CD4-positive, alpha-beta T cell treated with Interleukin-17A for 4 hours (primary cell): Measurements from ENCODE around the gene IP6K1.

Experiments
- DNase-seq: peaks from one replicate; pipeline ENCODE4 v3.0.0-alpha.2; 2020; ENCODE audit warnings: mixed read lengths

Gene IP6K1

DNA sequence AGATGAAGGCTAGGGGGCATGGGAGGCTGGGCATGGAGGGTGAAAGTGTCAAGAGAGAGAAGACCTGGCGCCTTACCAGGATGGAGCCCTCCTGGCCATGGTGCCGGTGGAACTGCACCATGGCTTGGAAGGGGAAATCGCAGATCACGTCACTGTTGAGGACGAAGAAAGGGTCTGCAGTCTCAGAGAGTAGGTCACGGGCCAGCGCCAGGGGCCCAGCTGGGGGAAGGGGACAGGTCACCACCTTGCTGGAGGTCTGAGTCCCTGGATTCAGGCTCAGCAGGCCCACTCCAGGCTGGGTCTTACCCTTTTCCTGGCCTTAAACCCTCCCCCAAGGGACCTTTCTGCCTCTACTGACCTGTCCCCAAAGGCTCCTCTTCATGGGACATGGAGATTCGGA lies 63.4 kb downstream of the IP6K1 start:
- DNase-seq = no peak

DNA sequence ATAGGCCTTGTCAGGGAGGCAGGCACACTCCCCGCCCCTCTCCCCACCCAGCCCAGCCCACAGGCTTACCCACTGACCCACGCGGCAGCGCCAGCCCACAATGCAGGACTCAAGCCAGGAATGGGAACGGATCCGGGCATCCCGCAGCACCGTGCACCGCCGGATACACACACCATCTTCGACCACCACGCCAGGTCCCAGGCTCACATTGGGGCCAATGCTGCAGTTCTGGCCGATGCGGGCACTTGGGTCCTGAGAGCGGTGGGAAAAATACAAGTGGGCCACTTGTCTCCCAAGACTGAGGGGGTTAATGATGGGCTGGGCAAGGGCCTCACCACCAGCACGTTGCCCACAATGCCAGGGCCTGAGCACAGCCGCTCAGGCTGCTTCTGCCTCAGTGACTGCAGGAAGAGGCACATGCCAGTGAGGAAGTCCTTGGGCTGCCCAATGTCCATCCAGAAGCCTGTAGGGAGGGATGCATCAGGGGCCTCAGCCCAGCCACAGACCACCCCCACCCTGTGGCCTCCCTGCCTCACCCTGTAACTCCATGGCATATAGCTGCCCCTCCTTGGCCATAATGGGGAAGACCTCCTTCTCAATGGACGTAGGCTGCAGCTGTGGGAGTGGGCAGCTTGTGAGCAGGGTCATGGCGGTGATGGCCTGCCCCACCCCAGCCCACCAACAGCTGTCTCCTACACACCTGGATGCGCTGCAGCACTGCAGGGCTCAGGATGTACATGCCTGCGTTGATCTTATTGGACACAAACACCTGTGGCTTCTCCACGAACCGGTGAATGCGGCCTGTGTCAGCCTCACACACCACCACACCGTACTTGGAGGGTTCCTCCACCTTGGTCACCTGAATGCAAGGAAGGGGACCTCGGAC lies 64.2 kb downstream of the IP6K1 start:
- DNase-seq = no peak

DNA sequence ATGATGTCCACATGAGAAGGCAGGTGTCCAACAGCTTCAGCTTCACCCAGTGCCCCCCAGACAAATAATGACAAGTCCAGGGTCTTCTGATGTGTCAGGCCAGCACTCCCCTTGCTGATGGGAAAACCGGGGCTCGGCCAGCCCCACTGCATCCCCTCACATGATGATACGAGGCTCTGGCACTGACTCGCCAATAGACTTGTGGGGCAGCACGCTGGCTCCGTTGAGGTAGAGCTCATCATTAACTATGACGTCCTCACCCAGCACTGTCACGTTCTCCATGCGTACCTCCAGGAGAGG lies 64.8 kb downstream of the IP6K1 start:
- DNase-seq = no peak

GRCh38 chr3:49720855-49721595 lies 65.3 kb downstream of the IP6K1 start:
- no peak for DNase-seq

- DNase-seq = peak; percentile 95
These were observed 67.0 kb downstream of the IP6K1 start, which contains the start of gene AMIGO3 for GRCh38 chr3:49719214-49719884. Gene AMIGO3, minus strand, starts transcription at chr3:49719684. Its CDS starts 219 bp downstream, at chr3:49719465.

DNA sequence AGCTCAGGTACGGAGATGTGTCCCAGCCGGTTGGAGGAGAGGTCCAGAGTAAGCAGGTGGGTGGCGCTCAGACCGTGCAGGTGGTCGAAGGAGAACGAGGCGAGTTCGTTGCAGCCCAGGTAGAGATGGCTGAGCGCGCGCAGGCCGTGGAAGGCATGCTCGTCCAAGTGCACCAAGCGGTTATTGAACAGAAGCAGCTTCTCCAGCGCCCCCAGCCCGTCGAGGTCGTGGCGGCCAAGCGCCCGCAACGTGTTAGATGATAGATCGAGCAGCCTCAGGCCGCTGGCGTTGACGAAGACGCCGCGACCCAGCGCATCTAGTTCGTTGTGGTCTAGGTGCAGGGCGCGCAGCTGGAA lies 67.5 kb downstream of the IP6K1 start:
- DNase-seq = no peak

- DNase-seq = no peak
These were observed 68.1 kb downstream of the IP6K1 start for GRCh38 chr3:49717959-49718857.

DNA sequence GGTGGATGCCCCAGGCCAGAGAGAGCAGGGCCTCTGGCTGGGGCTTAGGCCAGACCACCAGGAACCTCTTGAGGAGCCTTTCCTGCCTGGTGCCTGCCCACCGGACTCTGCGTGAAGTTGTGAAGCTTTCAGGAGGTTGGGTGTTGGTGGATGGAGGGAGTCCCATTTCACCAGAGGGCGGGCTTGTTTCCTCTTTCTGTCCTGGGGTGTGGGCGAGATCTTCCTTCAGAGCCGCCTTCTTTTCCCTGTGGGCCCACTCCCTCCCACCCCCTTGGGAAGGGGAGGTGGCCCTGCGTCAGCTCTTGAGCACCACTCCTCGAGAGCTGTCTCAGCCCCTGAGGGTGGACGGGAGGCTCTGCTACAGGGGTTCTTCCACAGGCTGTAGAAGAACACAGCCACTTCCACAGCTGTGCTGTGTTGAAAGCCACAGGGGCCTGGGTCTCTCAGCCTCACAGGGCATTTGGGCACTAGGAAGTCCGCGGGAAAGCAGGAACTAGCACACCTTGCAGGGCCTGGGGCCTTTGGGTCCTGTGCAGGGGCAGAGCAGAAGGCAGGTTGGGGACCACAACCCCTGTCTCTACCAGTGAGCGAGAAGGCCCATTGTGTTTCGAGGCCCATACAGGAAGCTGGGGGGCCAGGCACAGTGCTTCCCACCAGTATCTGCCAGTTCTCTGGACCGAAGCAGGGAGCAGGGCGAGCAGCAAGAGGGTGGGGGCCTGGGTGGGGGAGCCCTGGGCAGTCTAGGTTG lies 69.0 kb downstream of the IP6K1 start:
- no peak for DNase-seq

GRCh38 chr3:49716691-49717210 lies 69.6 kb downstream of the IP6K1 start:
- DNase-seq = no peak

DNA sequence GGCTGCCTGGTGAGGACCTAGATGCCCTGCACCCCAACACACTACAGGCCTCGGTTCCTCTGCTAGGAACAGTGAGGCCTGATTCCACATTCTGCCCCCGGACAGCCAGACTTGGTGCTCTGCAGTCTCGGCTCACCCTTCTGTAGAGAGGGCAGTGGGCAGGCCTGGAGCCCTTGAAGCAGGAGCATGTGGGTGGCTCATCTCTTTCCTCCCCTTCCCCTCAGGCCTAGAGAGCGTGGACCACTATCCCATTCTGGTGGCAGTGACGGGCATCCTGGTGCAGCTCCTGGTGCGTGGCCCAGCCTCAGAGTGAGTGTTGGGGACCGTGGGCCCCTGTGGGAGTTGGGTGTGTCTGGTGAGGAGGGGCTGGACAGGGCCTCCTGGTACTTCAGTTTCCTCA lies 70.2 kb downstream of the IP6K1 start:
- DNase-seq = no peak

DNA sequence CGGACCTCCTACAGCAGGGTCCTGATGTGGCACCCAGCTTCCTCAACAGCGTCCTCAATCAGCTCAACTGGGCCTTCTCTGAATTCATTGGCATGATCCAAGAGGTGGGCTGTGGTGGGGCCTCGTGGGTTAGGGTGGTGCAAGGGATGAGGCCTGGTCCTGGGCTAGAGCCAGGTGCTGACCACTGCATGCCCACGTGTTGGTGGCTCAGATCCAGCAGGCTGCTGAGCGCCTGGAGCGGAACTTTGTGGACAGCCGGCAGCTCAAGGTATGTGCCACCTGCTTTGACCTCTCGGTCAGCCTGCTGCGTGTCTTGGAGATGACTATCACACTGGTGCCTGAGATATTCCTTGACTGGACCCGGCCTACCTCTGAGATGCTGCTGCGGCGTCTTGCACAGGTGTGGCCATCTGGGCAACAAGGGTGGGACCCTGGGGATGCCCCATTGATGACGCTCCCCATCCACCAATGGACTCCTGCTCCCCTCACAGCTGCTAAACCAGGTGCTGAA lies 70.7 kb downstream of the IP6K1 start:
- no peak for DNase-seq

- no peak for DNase-seq
These were observed 71.4 kb downstream of the IP6K1 start for GRCh38 chr3:49714728-49715550.

DNA sequence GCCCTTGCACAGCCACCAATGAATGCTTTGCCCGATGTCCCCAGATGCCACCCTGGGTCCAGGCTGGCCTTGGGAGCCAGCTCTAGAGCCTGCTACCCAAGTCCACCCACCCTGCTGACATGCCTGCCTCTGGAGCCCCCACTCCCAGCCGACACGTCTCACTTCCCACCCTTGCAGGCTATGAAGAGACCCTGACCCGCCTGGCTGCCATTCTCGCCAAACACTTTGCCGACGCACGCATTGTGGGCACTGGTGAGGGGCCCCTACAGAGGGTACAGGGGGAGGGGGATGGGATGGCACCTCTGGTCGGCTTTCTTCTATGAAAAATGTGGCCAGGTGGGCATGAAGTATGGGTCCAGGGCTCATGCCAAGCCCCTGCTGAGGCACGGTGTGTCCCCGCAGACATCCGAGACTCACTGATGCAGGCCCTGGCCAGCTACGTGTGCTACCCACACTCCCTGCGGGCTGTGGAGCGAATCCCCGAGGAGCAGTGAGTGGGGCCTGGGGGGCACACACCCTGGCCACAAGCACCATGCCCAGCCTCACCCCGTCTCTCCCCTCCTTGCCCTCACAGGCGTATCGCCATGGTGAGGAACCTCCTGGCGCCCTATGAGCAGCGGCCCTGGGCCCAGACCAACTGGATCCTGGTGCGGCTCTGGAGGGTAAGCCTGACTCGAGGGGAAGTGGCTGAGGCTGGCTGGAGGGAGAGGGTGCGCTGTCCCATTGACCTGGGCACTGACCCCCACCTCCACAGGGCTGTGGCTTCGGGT lies 72.8 kb downstream of the IP6K1 start:
- no peak for DNase-seq

GRCh38 chr3:49712631-49713317 lies 73.6 kb downstream of the IP6K1 start:
- no peak for DNase-seq

- DNase-seq = no peak
These were observed 74.2 kb downstream of the IP6K1 start for GRCh38 chr3:49712166-49712565.

- no peak for DNase-seq
These were observed 74.9 kb downstream of the IP6K1 start for GRCh38 chr3:49711489-49711888.

GRCh38 chr3:49709852-49710251 lies 76.5 kb downstream of the IP6K1 start:
- DNase-seq = no peak

DNA sequence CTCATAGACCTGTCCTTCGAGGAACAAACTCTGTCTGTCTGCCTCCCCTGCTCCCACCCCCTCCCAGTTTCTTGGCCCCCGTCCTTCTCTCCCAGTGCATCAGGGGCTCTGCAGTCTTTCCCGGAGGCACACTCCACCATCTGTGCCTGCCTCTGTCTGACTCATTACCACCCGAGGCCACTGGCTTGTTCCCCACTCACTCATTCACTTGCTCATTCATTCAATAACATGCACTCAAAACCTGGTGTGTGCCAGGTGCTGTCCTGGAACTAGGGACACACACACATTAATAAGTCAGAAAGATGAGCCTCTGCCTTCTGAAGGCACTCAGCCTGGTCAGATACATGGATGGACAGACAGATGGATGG lies 79.2 kb downstream of the IP6K1 start:
- no peak for DNase-seq

DNA sequence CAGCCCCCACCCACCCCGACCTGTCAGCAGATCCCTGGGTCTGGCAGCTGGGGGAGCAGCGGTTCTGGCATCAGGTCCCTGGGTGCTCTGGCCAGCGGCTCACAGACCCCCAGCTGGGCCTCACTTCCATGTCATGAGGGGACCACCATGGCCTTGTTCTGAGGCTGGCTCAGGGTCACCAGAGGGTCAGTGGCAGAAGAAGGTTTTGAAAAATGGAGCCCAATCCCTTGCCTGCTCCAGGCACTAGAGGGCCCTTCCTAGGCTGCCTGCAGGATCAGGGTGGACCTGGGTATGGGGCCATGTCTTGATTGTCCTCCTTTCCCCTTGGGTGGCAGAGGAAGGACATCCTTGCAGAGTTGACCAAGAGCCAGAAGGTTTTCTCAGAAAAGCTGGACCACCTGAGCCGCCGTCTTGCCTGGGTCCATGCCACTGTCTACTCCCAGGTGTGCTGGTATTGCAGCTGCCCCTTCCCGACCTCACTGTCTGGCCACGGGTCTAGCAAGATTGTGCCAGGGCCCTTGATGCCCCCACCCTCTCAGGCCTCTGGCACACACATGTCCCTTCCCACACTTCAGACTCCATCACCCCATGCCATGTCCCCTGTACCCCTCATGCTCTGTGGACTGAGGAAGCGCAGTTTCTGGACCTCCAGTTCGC lies 79.8 kb downstream of the IP6K1 start:
- no peak for DNase-seq
